SK-N-SH (cell line): ENCODE results near the gene MANSC4. TPM values are rescaled to one million over a fixed set of nuclear protein-coding genes. Genes with fewer than 3 reads are reported as not detected.

Source experiments
- polyA plus RNA-seq, 3 experiments: library from polyadenylated mRNA; depleted of rRNA; stranded (reverse); fragments of >200 nt; gene quantifications; 2 replicates each; pipeline ENCODE4 v1.2.3, GENCODE V29; 2012
- small RNA-seq, 7 experiments: library from RNA; depleted of rRNA; stranded (forward); fragments of <200 nt; gene quantifications; one replicate each; pipeline ENCODE3, GENCODE V24; 2012

MANSC4 gene
- polyA plus RNA-seq, 1 of the 3 experiments (the other 2 are of a cell fraction), result not detected

Small RNA genes lying within 50 kb of the gene (small RNA-seq; reads per million reads assigned to genes)
- 0 reads per million in 7 experiments for gene RF00019
- 0 reads per million in 7 experiments for gene RF02271

Other genes starting within 250 kb of the MANSC4 start
- 0.84 and 1.3 TPM in 2 replicates for gene REP15, start 83.8 kb downstream of the MANSC4 start, polyA plus RNA-seq (2012; rRNA removed)
- gene MRPS35, start 69.4 kb downstream of the MANSC4 start, polyA plus RNA-seq (2012; rRNA removed), result 32.4 and 35.9 TPM in 2 replicates
- gene KLHL42, start within 50 bp of the MANSC4 start, polyA plus RNA-seq (2012; rRNA removed), result 11.7 and 18.5 TPM in 2 replicates
- 29.0 and 29.1 TPM in 2 replicates for gene PTHLH, start 192.5 kb upstream of the MANSC4 start, polyA plus RNA-seq (2012; rRNA removed)